K562 (cell line): ENCODE data around the gene PPP1R12C.

ENCODE experiments used
- CEBPB ChIP-seq: fragments of 450-650 bp; IDR thresholded peaks from 2 replicates; pipeline ENCODE4 v1.6.1; 2016; ENCODE audit warnings: missing genetic modification characterization, missing compliant biosample characterization
- E2F3 ChIP-seq: fragments of 250-450 bp; sonication (Bioruptor Pico); IDR thresholded peaks from 2 replicates; pipeline ENCODE4 v1.4.0; 2020; ENCODE audit warnings: mild to moderate bottlenecking
- ETV6 ChIP-seq, 3 experiments: fragments of 150-350 bp in 1 of 3; sonication (generic) in 1 of 3; formaldehyde crosslinking in 1 of 3; IDR thresholded peaks; 2 replicates each; pipeline versions ENCODE4 v1.6.1 to v1.8.0; 2014 to 2022; ENCODE audit warnings: borderline replicate concordance in 2 of 3, low read depth in 2 of 3, antibody characterized with exemption in 1 of 3, low read length in 1 of 3, mild to moderate bottlenecking in 1 of 3, missing genetic modification reagents in 1 of 3
- LEF1 ChIP-seq: fragments of 450-650 bp; IDR thresholded peaks from 2 replicates; pipeline ENCODE4 v1.6.1; 2016; ENCODE audit warnings: mild to moderate bottlenecking
- SRF ChIP-seq, 2 experiments: fragments of 250-450, 450-650 bp in 1 of 2; sonication (Bioruptor Pico) in 1 of 2; sonication (generic) in 1 of 2; formaldehyde crosslinking; IDR thresholded peaks; 2 replicates each; pipeline versions ENCODE4 v1.5.0 to v1.5.1; 2020 to 2022; ENCODE audit warnings: mild to moderate bottlenecking in 1 of 2, missing genetic modification reagents in 1 of 2
- ZNF121 ChIP-seq: sonication (generic); formaldehyde crosslinking; conservative IDR thresholded peaks from 2 replicates; pipeline ENCODE4 v1.8.0; 2022; ENCODE audit warnings: missing genetic modification reagents
- ZNF174 ChIP-seq: fragments of 250-450 bp; sonication (Bioruptor Pico); IDR thresholded peaks from 2 replicates; pipeline ENCODE4 v1.4.0; 2020; ENCODE audit warnings: mild to moderate bottlenecking
- TF ChIP-seq, protein P1 (sequence below): fragments of 250-450 bp; sonication (Bioruptor Pico); IDR thresholded peaks from 2 replicates; pipeline ENCODE4 v1.5.0; 2020; ENCODE audit warnings: mild to moderate bottlenecking
- TF ChIP-seq, protein P2 (sequence below): fragments of 450-650 bp; IDR thresholded peaks from 2 replicates; pipeline ENCODE4 v1.7.1; 2018; ENCODE audit warnings: mild to moderate bottlenecking, low read depth; ENCODE audit not compliant: partially characterized antibody

DNA sequence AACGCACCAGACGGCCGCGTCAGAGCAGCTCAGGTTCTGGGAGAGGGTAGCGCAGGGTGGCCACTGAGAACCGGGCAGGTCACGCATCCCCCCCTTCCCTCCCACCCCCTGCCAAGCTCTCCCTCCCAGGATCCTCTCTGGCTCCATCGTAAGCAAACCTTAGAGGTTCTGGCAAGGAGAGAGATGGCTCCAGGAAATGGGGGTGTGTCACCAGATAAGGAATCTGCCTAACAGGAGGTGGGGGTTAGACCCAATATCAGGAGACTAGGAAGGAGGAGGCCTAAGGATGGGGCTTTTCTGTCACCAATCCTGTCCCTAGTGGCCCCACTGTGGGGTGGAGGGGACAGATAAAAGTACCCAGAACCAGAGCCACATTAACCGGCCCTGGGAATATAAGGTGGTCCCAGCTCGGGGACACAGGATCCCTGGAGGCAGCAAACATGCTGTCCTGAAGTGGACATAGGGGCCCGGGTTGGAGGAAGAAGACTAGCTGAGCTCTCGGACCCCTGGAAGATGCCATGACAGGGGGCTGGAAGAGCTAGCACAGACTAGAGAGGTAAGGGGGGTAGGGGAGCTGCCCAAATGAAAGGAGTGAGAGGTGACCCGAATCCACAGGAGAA, 1.9 kb downstream of the PPP1R12C start:
- TF ChIP-seq CEBPB (tag) (no peak), E2F3 (no peak), ETV6 (IDR thresholded peaks at IDR 0.05; ENCODE audit: borderline replicate concordance in 1 of 2, low read depth in 2 of 2, low read length in 1 of 2) (no peak), ETV6 (CRISPR knock-in tag; IDR thresholded peaks at IDR 0.05; ENCODE audit: borderline replicate concordance) (no peak), ZNF121 (CRISPR knock-in tag) (no peak), SRF (CRISPR knock-in tag; IDR thresholded peaks at IDR 0.05) (no peak), LEF1 (no peak), ZNF174 (CRISPR knock-in tag) (no peak)
- TF ChIP-seq, protein P1, sequence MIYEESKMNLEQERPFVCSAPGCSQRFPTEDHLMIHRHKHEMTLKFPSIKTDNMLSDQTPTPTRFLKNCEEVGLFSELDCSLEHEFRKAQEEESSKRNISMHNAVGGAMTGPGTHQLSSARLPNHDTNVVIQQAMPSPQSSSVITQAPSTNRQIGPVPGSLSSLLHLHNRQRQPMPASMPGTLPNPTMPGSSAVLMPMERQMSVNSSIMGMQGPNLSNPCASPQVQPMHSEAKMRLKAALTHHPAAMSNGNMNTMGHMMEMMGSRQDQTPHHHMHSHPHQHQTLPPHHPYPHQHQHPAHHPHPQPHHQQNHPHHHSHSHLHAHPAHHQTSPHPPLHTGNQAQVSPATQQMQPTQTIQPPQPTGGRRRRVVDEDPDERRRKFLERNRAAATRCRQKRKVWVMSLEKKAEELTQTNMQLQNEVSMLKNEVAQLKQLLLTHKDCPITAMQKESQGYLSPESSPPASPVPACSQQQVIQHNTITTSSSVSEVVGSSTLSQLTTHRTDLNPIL (CRISPR knock-in tag): no peak
- TF ChIP-seq, protein P2, sequence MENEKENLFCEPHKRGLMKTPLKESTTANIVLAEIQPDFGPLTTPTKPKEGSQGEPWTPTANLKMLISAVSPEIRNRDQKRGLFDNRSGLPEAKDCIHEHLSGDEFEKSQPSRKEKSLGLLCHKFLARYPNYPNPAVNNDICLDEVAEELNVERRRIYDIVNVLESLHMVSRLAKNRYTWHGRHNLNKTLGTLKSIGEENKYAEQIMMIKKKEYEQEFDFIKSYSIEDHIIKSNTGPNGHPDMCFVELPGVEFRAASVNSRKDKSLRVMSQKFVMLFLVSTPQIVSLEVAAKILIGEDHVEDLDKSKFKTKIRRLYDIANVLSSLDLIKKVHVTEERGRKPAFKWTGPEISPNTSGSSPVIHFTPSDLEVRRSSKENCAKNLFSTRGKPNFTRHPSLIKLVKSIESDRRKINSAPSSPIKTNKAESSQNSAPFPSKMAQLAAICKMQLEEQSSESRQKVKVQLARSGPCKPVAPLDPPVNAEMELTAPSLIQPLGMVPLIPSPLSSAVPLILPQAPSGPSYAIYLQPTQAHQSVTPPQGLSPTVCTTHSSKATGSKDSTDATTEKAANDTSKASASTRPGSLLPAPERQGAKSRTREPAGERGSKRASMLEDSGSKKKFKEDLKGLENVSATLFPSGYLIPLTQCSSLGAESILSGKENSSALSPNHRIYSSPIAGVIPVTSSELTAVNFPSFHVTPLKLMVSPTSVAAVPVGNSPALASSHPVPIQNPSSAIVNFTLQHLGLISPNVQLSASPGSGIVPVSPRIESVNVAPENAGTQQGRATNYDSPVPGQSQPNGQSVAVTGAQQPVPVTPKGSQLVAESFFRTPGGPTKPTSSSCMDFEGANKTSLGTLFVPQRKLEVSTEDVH: no peak
